Measurements from ENCODE around the gene SP4. TPM values are rescaled to one million over a fixed set of nuclear protein-coding genes. Genes with fewer than 3 reads are reported as not detected.

SP4 gene
- total and polyA plus RNA-seq, 2 experiments from 2014 or later: 11.9 to 41.6 TPM

GRCh38 chr7:21562385-21562784, 134.5 kb downstream of the SP4 start:
- H3K4me1 ChIP-seq (ENCODE audit: insufficient read depth): no peaks in the 10 kb centered on the region
- Mint-ChIP-seq H3K36me3 (ENCODE audit: low read depth) (peaks cover 14% of the 10 kb centered on the region; the same call in 2 of the 3 replicates), H3K4me3 (no peak overlapping the region), H3K27me3 (ENCODE audit: insufficient read depth, low read depth, poor library complexity) (no peaks in the 10 kb centered on the region), H3K9me3 (no peaks in the 10 kb centered on the region), H3K27ac (no peak overlapping the region), H3K4me1 (no peaks in the 10 kb centered on the region)
- no peak overlapping the region for H3K4me2 ChIP-seq
- no peaks in the 10 kb centered on the region for H3K36me3 ChIP-seq (ENCODE audit: insufficient read depth)
- H3K27me3 ChIP-seq (ENCODE audit: insufficient read depth): no peaks in the 10 kb centered on the region
- no peak overlapping the region for H3K27ac ChIP-seq (ENCODE audit: low read depth)
- ATAC-seq: no peak
- H3K79me2 ChIP-seq (replicated peaks; ENCODE audit: insufficient read depth): no peaks in the 10 kb centered on the region
- no peak for TF ChIP-seq ZNF331 (CRISPR knock-in tag; IDR thresholded peaks at IDR 0.05; ENCODE audit: low read depth)
- TF ChIP-seq NANOG (IDR thresholded peaks at IDR 0.05; ENCODE audit: borderline replicate concordance): no peak
- no peak for TF ChIP-seq ZNF462 (CRISPR knock-in tag; IDR thresholded peaks at IDR 0.05)
- TF ChIP-seq EZH2phosphoT487 (IDR thresholded peaks at IDR 0.05; ENCODE audit: unreplicated experiment): no peak
- TF ChIP-seq JUNB (IDR thresholded peaks at IDR 0.05; ENCODE audit: unreplicated experiment): no peak
- TF ChIP-seq POLR2AphosphoS5 (IDR thresholded peaks at IDR 0.05; ENCODE audit: low read depth): no peak
- no peak for TF ChIP-seq EZH2 (IDR thresholded peaks at IDR 0.05; ENCODE audit: low read depth, unreplicated experiment)
- TF ChIP-seq ETS1 (IDR thresholded peaks at IDR 0.05): no peak
- no peak for TF ChIP-seq CTCF (conservative IDR thresholded peaks at IDR 0.05; ENCODE audit: low read depth in 2 of 2)
- TF ChIP-seq ZNF114 (CRISPR knock-in tag; IDR thresholded peaks at IDR 0.05): no peak
- TF ChIP-seq CREB1 (CRISPR knock-in tag; IDR thresholded peaks at IDR 0.05; ENCODE audit: low read depth): no peak
- TF ChIP-seq REST (IDR thresholded peaks at IDR 0.05; ENCODE audit: unreplicated experiment): no peak
- no peak for TF ChIP-seq STAT1 (IDR thresholded peaks at IDR 0.05; ENCODE audit: unreplicated experiment)
- H2AFZ ChIP-seq: no peak overlapping the region
- H3F3A ChIP-seq (replicated peaks; ENCODE audit: low read depth): no peaks in the 10 kb centered on the region
- DNase-seq (ENCODE audit: low spot score): no peak
- no peaks in the 10 kb centered on the region for H3K9me2 ChIP-seq (ENCODE audit: insufficient read depth)
- no peak overlapping the region for H3K4me3 ChIP-seq
- no peaks in the 10 kb centered on the region for H4K20me1 ChIP-seq (replicated peaks; ENCODE audit: insufficient read depth)
